NT2/D1 (cell line): ENCODE measurements around the gene RGS3.

Experiments used
- YY1 ChIP-seq: IDR thresholded peaks from 2 replicates; pipeline ENCODE4 v1.6.1; 2011; ENCODE audit not compliant: insufficient read length, insufficient read depth
- ZNF274 ChIP-seq: IDR thresholded peaks from 2 replicates; pipeline ENCODE4 v1.6.1; 2011; ENCODE audit warnings: mild to moderate bottlenecking, low read depth, low read length

DNA sequence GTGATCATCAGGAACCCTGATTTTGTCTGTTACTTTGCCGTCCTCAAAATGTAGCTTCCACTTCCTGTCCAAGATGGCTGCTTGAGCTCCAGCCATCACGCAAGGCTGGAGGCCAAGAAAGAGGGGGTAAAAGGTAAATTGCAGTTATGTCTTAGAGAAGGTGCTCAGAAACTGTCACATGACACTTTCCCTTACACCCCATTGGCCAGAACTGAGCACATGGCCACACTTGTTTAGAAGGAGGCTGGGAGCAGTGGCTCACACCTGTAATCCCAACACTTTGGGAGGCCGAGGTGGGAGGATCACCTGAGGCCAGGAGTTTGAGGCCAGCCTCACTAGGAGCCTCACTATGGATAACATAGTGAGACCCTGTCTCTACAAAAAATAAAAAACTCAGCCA lies 140.9 kb downstream of the RGS3 start:
- no peak for TF ChIP-seq YY1
- no peak for TF ChIP-seq ZNF274
